NCI-H1417 (cell line): ENCODE data around the gene ASPN.

Experiments
- DNase-seq, 3 experiments: peaks; one replicate each; lab custom pipeline; 2025; lab: John Stamatoyannopoulos, UW

The ASPN gene

DNA sequence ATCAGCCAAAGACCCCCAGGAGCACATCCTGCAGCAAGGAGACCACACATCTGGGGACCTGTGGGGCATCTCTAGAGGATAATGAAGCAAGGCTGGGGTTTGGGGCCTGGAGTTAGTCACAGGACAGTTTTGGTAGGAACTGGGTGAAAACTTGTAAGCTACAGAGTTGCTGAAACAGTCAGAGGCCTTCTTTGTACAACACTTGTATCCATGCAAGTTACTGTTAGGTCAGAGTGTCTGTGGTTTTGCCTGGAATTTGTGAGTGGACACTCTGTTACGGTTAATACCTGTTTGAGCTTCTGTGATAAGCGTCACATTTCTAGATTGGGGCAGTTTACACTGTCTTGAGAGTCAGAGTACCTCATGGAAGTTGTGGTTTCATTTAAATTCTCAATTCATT is 22.6 kb upstream of the ASPN start:
- no peak for DNase-seq

DNA sequence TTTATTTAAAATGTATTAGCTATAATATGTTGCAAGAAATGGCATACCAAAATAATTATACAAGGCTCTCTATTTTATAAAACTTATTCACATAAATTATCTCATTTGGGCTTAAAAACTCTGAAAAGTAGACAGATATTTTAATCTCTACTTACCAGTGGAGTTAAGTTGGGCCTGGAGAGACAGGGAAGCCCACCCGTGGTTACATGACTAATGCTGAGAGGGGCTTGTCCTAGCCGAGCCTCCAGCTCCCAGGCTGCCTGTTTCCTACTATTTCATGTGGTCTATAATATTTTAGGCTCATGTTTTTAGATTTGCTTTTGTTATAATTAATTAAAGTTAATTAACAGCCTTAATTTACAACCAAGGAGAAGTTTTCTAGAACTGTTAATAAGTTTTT is 20.9 kb upstream of the ASPN start:
- no peak for DNase-seq

DNA sequence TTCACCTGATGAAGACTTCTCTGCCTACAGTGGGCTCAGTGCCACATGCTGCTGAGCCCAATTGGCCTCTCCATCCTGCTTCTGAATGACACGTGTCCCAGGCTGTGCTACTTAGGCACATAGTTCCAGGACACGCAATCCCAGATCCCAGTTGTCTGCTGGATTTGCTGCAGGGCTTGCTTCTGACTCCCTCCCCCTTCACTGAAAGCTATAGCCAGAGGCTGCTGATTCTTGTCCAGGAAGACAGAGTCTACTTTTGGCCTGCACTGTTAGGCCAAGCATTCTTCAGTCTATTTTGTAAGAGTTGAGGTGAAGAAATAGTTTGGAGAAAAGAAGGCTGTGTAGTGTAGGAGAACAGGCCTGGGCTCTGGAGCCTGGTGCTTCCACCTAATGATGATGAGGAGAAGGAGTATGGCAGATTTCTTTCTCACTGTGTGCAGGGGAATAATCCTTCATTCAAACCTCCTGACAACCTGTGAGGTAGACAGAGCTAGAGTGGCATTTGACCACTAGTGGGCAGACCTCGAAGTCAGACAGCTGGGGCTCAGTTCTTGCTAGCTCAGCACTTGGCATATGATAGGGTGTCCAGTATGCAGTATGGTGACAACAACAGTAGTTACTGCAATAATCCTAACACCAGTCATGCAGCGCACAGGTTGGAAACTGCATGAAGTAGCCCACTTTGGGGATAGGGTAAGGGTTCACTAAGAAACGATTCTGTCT is 19.5 kb upstream of the ASPN start:
- peak; percentile 1 to 15 (median 1) for DNase-seq

DNA sequence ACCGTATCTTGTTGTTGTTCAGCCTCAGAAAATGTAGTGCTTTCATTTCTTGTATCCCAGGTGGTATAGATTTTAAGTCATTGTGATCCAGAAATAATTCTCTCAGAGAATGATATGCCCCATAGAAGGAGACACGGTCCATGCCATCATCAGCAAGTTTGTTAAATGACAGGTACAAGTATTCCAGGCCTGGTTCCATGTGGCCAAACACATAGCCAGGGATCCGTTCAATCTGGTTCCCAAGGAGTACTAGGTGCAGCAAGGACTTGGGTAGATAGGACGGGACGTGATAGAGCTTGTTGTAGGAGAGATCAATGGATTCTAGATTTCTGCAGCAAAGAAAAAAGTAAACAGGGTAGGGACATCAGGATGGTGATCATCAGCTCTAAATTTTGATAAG is 18.4 kb upstream of the ASPN start:
- no peak for DNase-seq

DNA sequence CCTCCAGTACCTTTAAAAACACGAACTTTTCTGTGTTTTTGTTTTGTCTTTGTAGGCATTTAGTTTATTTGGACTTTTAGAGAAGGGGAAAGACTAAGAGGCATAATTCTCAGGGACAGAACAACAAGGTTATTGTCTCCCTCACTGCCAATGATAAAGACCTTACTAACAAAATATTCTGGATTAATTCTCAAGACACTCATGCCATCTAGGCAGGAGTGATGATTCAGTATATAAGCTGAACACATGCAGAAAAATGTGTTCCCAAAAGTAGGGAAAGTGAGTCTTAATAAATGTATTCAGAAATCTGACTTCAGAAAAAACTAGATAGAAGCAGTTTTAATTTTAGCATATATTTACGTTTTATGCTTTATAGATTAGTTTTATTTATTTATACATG is 17.4 kb upstream of the ASPN start:
- no peak for DNase-seq

DNA sequence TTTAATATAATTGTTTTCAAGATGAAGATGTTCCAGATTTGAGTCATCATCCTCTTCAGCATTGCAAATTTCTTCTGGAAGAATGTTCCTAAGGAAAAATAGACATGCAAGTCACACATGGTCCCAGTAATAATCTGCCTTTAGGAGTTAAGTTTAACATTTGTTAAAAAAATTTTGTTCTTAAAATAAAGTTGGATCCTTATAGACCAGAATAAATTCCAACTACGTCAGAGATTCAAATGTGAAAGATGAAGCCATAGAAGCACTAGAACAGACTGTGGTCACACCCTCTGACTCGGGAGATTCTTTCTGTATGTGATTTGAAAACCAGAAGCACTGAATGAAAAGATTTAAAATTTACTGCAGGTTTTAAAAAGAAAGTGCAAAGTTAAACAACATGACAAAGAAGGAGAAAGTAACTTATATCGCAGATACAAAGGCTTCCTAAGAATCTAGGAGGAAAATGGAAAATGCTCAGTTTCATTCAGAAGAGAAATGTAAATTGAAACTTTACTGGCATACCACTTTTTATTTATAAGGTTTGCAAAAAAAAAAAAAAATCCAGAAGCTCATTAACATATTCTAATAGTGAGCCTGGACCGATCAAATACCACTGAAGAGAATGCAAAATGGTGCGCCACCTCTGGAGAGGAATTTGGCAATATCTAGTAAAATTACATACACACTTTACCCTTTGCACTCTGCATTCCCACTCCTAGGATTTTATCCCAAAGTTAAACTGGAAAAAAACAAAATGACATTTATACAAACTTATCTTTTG is 14.3 kb upstream of the ASPN start:
- DNase-seq, result no peak

DNA sequence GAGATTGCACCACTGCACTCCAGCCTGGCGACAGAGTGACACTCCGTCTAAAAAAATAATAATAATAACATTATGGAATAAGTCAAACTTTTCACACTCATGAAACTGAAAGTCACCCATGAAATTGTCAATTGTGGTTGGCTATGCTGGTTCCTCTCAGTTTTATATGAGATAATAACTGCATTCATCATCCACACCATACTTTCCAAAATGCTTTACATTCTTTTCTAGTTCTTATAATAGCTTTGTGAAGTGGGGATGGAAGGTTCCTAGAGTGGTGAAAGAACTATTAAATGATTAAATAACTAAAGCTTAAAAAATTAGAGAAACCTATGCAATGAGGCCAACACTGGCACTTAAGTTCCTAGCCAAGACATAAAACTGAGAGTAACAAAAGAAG is 12.6 kb upstream of the ASPN start:
- no peak for DNase-seq

DNA sequence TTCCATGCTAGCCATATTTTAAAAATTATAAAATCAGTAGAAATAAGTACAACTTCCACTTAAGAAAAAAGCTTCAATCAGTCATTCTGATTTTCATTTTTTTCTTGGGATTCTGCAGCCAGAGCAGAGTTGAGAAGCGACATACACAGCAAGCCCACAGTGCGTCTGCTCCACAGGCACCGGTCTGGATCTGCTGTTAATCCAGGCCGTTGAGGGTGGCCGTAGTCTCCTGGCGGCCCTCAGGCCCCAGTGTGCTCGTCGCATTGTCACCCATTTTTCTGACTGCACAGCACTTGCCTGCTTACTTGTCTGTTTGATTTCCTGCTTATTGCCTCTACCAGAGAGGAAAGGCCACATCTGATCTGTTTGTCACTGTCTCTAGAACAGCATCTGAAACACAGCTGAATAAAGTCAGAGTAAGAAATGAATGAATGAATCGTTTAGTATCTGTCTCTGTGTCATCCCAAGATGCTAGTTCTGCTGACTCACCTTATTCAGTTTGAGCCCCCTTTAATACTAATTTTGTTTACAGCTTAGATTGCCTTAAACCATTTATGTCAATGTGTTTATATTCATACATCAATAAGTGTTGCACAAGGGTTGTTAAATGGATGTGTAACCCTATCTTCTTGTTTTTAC is 11.6 kb upstream of the ASPN start:
- DNase-seq, result no peak

DNA sequence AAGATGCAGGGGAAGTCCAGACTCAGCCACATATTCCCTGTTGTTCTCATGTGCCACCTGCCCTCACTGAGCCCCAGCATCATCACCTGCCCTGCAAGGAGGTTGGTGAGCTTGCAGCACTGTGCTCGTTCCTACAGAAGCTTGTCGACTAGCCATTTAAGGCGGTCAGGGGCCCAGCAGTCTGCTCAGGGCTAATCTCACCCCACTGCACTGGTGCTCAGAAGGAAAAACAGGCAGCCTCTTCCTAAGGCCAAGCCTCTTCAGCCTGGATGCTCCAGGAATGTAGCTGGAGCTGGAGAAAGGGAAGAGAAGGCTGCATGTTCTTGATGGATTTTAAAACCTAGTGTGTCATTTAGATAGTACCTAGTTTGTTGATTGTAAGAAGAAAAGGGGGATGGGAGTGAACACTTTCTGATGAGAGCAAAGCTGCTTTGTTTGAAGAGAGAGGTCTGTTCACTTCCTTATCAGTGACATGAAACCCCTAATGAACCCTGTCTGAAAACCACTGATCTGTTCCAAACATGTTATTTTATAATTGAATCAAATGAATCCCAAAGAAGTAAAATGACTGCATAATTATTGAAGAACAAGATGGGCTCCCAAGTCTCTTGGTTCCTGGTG is 10.6 kb upstream of the ASPN start:
- peak in 2 of 3 experiments; percentile 3 to 44 for DNase-seq

DNA sequence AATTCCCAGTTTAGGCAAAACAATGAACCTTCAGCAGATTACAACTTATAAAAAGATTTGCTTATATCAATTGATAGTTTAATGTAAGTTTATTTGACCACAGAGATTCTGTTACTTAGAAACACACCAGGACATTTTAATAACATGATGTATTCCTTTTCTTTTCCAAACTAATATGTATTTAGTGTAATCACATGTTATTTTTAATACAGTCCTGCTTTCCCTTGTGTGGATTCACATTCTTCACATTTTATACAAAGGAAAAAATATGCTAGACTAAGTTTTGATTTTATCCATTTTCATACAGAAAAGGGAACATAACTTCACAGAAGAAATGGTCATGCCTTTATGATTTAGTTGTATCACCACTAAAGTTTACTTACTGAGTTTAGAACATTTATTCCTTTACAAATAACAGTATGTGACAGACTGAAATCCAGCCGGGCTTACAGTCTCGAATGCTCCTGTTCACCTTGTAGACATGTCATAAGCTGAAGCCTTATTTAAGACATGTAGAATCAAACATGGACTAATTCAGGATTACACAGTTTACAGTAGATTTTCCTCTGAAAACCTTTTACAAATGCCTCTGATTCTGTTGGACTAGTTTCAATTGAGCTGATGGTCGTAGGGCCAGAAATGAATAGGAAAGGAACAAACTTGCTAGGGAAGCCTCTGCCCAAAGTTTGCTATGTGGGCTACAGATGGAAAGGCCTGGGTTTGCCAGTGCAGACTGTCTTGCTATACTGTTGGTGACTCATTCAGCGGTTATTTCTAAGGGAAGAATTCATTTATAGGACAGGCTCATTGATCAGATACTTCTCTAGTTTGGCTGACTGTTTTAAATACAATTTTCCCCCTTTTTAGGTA is 6.6 kb upstream of the ASPN start:
- DNase-seq, result no peak

DNA sequence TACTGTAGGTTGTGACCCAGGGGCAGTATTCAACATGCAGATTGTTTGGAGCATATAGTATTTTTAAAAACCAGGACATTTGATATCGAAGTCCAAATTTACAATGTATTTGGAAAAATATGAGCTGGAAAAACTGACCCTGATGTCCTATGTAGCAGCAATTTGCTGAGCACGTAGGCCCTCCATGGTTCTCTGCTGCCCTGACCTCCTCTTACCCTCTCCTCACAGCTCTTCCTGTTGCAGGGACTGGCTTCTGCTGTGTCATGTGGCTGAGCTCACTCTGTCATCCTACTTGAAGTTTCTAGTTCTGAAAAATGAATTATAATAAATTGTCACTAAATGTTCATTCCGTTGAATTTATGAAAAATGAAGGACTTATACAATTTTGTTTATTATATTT is 4.1 kb upstream of the ASPN start:
- DNase-seq, result no peak

DNA sequence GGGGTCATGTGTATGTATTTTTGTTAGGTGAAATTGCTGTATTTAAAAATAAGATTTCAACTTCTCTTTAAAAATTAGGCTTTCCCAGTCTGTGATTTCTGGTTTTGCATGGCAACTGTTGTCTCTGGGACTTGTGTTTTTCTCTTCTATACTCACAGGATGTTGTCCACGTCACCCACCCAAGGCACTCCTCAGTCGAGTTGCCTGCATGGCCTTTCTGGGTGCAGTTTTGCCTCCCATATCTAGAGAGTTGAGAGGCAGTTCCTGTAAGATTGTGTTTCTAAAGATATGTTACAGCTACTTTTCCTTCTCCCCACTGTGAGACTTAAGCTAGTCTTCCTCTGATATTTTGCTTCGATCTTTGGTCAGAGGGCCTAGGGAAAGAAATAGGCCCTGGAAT is 2.3 kb upstream of the ASPN start:
- no peak for DNase-seq

DNA sequence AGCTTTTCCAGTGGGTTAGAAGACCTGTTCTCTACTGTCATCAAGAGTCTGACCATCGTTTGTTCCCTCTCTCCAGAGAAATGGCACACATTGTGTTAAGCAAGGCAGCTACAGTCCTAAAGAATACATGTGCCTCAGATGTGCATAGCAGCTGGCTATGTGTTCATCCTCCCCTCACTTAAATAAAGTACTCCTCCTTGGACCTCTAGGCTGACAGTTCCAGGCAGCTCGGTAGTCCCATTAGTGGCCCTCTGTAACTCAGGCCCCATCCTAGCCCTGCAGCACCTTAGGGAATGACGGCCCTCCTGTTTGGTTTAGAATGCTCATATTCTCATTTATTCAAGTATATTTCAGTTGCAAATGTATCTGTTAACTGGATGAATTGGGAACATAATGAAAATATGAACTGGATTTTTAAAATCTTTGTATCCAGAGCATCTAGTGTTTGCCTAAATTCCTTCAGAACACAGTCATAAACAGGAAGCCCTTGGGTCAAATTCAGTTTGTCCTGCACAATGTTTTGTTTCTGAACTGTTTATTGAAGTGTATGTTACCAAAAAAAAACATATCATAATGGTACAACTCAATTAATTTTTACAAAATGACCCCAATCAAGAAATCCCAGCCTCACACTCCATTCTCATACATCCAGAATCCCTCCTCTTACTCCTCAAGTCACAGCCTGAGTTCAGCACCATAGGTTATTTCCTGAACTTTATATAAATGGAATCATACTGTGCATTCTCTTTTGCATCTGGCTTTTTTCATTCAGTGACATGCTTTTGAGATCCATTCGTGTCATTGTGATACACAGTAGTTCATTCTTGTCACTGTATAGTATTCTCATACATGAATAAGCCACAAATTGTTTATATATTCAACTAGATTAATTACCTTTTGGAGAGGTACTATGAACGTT is 1.6 kb upstream of the ASPN start:
- no peak for DNase-seq

DNA sequence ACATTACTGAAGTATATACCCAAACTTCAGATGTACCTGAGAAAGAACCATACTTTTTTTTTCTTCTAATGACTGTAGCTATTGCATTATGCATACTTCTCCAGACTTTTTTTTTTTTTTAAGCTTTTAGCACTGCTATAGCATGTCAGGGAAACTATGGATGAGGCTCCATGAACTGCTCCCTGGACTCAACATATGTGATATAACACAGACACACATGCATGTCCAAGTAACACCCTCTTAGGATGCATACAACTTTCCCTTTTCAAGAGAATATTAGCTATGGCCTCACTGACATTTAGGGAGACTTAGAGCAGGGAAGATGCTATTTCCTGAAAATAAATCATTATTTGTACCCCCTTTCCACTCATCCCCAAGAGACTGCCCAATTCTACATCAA is 499 bp upstream of the ASPN start:
- no peak for DNase-seq

DNA sequence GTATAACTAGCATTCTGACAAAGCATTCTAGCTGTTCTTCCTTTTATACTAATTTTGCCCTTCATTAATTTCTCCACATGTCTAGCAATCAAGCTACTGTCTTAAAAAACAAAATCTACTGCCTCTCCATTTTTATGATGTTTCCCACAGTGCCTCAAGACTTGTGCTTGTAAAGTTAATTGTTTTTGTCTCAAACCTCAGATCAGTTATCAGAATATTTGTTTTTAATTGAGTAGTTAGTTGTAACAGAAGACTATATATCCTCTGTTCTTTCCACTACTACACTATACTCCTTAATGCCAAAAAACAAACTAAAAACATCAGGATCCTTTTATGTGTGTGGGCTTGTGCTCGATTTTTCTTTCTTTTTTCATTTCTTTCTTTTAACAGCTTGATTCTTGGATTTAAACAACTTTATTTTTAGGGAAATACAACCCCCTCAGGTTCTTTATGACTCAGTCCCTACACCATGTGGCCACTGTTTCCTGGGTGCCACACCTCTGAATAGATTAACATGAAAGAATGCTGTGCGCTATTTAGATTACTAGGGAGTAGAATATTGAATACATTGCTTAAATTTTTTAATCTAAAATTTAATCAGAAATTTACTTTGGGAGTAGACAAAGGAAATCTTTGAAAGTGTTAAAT is 1.2 kb downstream of the ASPN start:
- no peak for DNase-seq

DNA sequence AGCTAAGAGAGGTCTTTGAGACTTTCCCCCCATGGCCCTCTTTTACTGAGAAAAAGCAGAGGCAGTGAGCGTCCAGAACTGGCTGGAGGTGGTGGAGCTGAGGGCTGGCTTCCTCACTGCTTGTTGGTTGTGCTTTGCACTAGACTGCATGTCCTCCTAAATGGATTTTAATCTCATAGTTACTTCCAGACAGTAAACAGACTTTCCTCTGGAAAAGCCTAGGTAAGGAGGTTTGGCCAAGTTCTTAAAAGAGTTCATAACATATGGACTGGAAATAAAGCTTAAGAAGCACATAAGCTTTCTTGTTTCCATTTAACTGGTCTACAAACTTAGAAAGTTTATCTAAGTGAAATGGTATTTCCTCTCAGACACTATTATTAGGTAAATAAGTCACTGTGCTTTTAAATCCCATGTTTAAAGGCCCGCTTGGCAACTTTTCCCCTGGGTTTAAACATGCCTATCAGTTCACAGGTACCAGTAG is 2.0 kb downstream of the ASPN start:
- DNase-seq, result no peak

DNA sequence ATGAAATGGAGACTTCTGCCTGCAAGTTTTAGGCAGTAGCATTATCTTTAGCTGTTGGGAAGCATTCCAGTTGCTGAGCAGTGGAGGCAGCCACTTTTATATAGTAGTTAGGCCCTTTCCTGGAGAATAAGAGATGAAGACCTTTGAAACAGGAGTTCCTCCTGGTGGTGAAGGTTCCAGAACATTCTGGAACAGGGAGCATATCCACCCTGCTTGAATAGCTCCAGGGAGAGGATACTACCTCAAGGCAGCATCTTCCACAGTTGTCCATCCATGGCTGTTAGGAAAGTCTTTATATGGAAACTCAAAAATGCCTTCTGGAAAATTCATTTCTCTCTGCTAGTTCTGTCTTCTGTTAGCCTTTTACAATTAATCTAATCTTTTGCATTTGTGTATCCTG is 3.0 kb downstream of the ASPN start:
- no peak for DNase-seq

DNA sequence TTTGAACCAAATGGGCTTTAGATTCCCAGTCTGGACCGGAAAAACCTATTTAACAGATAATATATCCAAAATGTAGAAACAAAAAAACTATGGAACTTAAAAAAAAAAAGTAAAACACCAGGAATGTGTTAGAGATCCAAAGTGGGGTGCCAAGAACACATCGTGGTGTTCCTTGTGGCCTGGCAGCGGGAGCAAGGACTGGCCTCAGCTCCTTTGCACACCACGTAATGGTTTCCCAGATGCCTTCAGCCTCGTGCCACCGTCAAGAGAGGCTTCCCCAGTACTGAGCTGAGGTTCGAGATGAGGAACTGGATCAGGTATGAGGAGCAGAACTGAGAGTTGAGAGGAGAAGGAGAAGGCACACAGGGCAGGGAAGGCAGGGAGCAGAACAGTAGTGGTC is 3.5 kb downstream of the ASPN start:
- no peak for DNase-seq

DNA sequence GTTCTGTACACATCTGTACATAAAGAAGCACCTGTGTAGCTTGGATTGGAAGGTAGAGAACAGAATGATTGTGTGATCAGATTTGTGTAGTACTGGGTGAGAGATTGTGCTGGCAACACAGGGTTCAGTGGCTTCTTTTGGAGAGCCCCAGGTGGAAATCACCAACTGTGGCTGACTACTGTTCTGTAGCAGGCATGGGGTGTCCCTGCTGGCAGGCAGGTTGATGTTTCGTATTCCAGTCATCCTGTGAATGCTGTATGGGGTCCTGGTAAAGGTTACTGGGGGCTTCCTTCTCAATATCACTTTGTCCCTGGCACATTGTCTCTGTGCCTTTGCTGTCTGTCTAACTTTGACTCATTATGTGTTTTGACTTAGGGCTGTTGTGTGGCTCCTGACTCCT is 5.3 kb downstream of the ASPN start:
- DNase-seq, result no peak

DNA sequence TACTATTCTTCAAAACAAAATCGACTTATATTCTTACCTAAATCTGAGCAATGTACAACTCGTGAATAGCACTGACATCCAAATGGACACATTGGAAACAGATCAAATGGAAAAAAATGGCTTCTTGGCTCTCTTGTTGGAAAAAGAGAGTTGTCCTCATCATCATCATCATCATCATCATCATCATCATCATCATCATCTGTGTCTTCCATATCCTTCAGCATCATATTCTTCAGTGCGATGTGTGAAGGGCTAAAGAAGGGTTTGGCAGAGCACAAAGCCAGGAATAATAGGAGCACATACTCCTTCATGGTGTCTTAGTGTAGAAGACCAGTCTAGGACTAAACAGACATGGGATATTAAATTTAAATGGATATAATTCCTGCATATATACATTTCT is 7.7 kb downstream of the ASPN start:
- no peak for DNase-seq
